Dedifferentiated amniotic fluid mesenchymal stem cell (primary cell): ENCODE results near the gene SAMMSON.

Source experiments
- DNase-seq: peaks from one replicate; pipeline ENCODE4 v3.0.0-alpha.2; 2016; ENCODE audit errors: extremely low spot score

SAMMSON gene

GRCh38 chr3:70011582-70011981 lies 12.0 kb downstream of the SAMMSON start:
- DNase-seq = no peak

GRCh38 chr3:70020906-70021660 lies 21.6 kb downstream of the SAMMSON start:
- no peak for DNase-seq

- DNase-seq = no peak
Measured at GRCh38 chr3:70028361-70028760, 28.8 kb downstream of the SAMMSON start.

- no peak for DNase-seq
Measured at GRCh38 chr3:70038693-70039092, 39.2 kb downstream of the SAMMSON start.

GRCh38 chr3:70040386-70040785 lies 40.9 kb downstream of the SAMMSON start:
- no peak for DNase-seq

- no peak for DNase-seq
Measured at GRCh38 chr3:70042641-70043040, 43.1 kb downstream of the SAMMSON start.

GRCh38 chr3:70049761-70050160 lies 50.2 kb downstream of the SAMMSON start:
- no peak for DNase-seq

GRCh38 chr3:70053293-70053692 lies 53.8 kb downstream of the SAMMSON start:
- no peak for DNase-seq

GRCh38 chr3:70056081-70056480 lies 56.5 kb downstream of the SAMMSON start:
- DNase-seq = no peak

GRCh38 chr3:70057426-70057825 lies 57.9 kb downstream of the SAMMSON start:
- no peak for DNase-seq

GRCh38 chr3:70061096-70061495 lies 61.6 kb downstream of the SAMMSON start:
- no peak for DNase-seq

- DNase-seq = peak; percentile 50
Measured at GRCh38 chr3:70064194-70064779, 64.8 kb downstream of the SAMMSON start.

- DNase-seq = no peak
Measured at GRCh38 chr3:70065696-70066253, 66.2 kb downstream of the SAMMSON start.

GRCh38 chr3:70067860-70068521 lies 68.5 kb downstream of the SAMMSON start:
- no peak for DNase-seq

GRCh38 chr3:70069557-70069956 lies 70.0 kb downstream of the SAMMSON start:
- DNase-seq = no peak

GRCh38 chr3:70071138-70071537 lies 71.6 kb downstream of the SAMMSON start:
- no peak for DNase-seq

- no peak for DNase-seq
Measured at GRCh38 chr3:70072180-70072579, 72.6 kb downstream of the SAMMSON start.

- no peak for DNase-seq
Measured at GRCh38 chr3:70072754-70073153, 73.2 kb downstream of the SAMMSON start.

- DNase-seq = no peak
Measured at GRCh38 chr3:70075101-70075500, 75.6 kb downstream of the SAMMSON start.

- DNase-seq = no peak
Measured at GRCh38 chr3:70076396-70076795, 76.9 kb downstream of the SAMMSON start.

GRCh38 chr3:70078778-70079177 lies 79.2 kb downstream of the SAMMSON start:
- no peak for DNase-seq

GRCh38 chr3:70085613-70086012 lies 86.1 kb downstream of the SAMMSON start:
- no peak for DNase-seq

- no peak for DNase-seq
Measured at GRCh38 chr3:70086336-70086735, 86.8 kb downstream of the SAMMSON start.
